GM10266 (cell line): ENCODE data around the gene MBOAT1.

ENCODE experiments used
- DNase-seq: peaks from one replicate; pipeline ENCODE4 v3.0.0; 2012; ENCODE audit errors: extremely low spot score
- CTCF ChIP-seq: IDR thresholded peaks from 2 replicates; pipeline ENCODE4 v1.5.1; 2012; ENCODE audit warnings: mild to moderate bottlenecking, low read depth; ENCODE audit not compliant: control insufficient read depth, insufficient read depth; ENCODE audit errors: missing control alignments

MBOAT1 gene

DNA sequence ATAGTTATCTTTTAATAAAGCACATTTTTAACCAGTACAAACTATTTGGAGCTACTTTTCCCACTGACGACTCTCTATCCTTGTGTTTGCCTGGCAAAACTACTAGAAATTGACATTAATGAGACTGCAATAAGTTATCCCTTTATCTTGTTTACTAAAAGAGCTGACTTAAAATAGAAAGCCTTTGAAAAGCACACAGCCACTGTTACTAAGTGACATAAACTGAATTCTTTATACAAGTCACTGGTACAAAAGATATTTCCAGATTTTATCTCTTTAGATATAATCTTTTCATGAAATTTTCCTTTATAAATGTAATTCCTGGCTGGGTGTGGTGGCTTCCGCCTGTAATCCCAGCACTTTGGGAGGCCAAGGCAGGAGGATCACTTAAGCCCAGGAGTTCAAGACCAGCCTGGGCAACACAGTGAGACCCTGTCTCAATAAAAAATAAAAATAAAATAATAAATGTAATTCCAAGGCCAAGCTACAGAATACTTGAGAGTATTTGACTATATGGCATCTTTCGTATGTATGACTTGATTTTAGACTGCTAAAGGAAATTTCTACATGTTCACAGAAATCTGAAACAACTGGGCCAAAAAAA lies 9.5 kb downstream of the MBOAT1 start:
- TF ChIP-seq CTCF, result no peak
- no peak for DNase-seq

DNA sequence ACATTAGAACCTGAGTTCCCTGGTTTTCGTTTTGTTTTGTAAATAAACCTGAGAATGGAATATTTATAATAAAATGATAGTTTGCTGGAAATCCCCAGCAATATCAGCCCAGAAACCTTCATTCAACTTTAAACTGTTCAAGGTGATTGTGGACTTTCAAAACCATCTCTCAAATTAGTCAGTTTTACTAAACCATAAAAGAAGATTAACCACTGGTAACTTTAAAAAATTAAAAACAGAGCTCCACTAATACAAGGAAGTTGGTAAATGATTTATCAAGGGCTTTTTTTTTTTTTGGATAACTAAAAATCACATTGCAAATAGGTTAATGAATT lies 10.0 kb downstream of the MBOAT1 start:
- no peak for TF ChIP-seq CTCF
- DNase-seq, result no peak

- no peak for TF ChIP-seq CTCF
- no peak for DNase-seq
These were observed 11.3 kb downstream of the MBOAT1 start for GRCh38 chr6:20200761-20201630.

GRCh38 chr6:20198775-20199174 lies 13.5 kb downstream of the MBOAT1 start:
- no peak for TF ChIP-seq CTCF
- DNase-seq, result no peak

DNA sequence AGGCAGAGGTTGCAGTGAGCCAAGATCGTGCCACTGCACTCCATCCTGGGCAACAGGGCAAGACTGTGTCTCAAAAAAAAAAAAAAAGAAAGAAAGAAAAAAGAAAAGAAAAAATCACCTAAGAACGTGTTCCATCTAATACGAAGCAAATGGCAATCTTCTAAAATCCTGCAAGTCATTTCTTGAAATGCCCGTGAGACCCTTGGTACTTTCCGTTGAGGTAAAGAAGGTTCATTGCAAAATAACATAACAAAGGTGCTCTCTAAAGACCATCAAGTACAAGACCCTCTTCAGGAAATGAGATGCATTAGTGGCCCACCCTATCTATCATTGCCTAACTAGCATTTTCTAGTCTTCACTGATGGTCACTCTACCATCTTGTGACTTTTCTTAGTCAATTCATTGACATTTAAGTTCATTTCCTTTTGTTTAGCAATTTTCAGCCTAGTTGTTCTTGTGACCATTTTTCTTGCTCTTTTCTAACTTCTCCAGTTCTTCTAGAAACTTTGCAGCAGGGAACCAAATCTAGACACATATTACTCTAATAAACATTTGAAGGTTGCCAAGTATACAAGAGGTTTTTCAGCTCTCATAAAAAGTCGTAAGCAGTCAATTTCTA lies 14.0 kb downstream of the MBOAT1 start:
- no peak for TF ChIP-seq CTCF
- DNase-seq, result no peak

- DNase-seq, result no peak
- TF ChIP-seq CTCF, result no peak
These were observed 15.0 kb downstream of the MBOAT1 start for GRCh38 chr6:20197251-20197650.

GRCh38 chr6:20192625-20193024 lies 19.6 kb downstream of the MBOAT1 start:
- no peak for DNase-seq
- no peak for TF ChIP-seq CTCF
